Gastrocnemius medialis (tissue), 4 donors: ENCODE measurements around the gene ANKRD18B.

ENCODE experiments used
- CTCF ChIP-seq, 5 experiments: fragments of 450-650 bp in 3 of 5; fragments of 200-600 bp in 2 of 5; sonication (generic) in 2 of 5; IDR thresholded peaks in 4 of 5; conservative IDR thresholded peaks in 1 of 5; 1 replicate in 4 of 5; 2 replicates in 1 of 5; pipeline ENCODE4 v1.5.1; 2016 to 2019; ENCODE audit warnings: antibody characterized with exemption in 5 of 5, mild to moderate bottlenecking in 3 of 5, moderate library complexity in 3 of 5
- POLR2A ChIP-seq, 2 donors: fragments of 450-650 bp; IDR thresholded peaks; one replicate each; pipeline ENCODE4 v1.6.1; 2017; ENCODE audit warnings: antibody characterized with exemption in 2 of 2, mild to moderate bottlenecking in 2 of 2, moderate library complexity in 2 of 2

- TF ChIP-seq CTCF (IDR thresholded peaks at IDR 0.05 in 4 of 5, conservative IDR thresholded peaks at IDR 0.05 in 1 of 5) (no peak), POLR2A (IDR thresholded peaks at IDR 0.05) (no peak)
Observed at GRCh38 chr9:33535541-33535940, 11.5 kb downstream of the ANKRD18B start.
